WERI-Rb-1 (cell line): ENCODE measurements around the gene ZNF883.

Experiments
- DNase-seq: peaks from one replicate; pipeline ENCODE4 v3.0.0-alpha.2; 2020
- H3K27ac ChIP-seq: fragments of 250-450 bp; sonication (Bioruptor Pico); 2 replicates; pipeline ENCODE4 v1.5.1; 2020; ENCODE audit warnings: mild to moderate bottlenecking, moderate library complexity
- H3K27me3 ChIP-seq: fragments of 250-450 bp; sonication (Bioruptor Pico); 2 replicates; pipeline ENCODE4 v1.5.1; 2021; ENCODE audit warnings: mild to moderate bottlenecking, low read depth, moderate library complexity; ENCODE audit not compliant: insufficient read depth, severe bottlenecking
- H3K36me3 ChIP-seq: fragments of 250-450 bp; sonication (Bioruptor Pico); 2 replicates; pipeline ENCODE4 v1.5.1; 2020; ENCODE audit warnings: mild to moderate bottlenecking, moderate library complexity
- H3K4me3 ChIP-seq: 2 replicates; pipeline ENCODE4 v1.5.1; 2011; ENCODE audit warnings: low read depth, mild to moderate bottlenecking, control low read depth, low read length
- H3K9me3 ChIP-seq: fragments of 250-450 bp; sonication (Bioruptor Pico); 2 replicates; pipeline ENCODE4 v1.5.1; 2021; ENCODE audit warnings: mild to moderate bottlenecking, moderate library complexity; ENCODE audit not compliant: severe bottlenecking
- CTCF ChIP-seq: IDR thresholded peaks from 2 replicates; pipeline ENCODE4 v1.5.1; 2011; ENCODE audit warnings: low read depth, mild to moderate bottlenecking, control low read depth, inconsistent platforms, low read length

Gene ZNF883

GRCh38 chr9:112913326-112913725 is 98.7 kb downstream of the ZNF883 start:
- no peak for DNase-seq
- H3K27ac ChIP-seq, result no peak overlapping the region
- H3K36me3 ChIP-seq, result no peaks in the 10 kb centered on the region
- H3K9me3 ChIP-seq, result peaks cover 6% of the 10 kb centered on the region
- TF ChIP-seq CTCF, result no peak
- no peak overlapping the region for H3K4me3 ChIP-seq
- H3K27me3 ChIP-seq, result peaks cover 8% of the 10 kb centered on the region

- DNase-seq, result no peak
- no peak overlapping the region for H3K4me3 ChIP-seq
- no peaks in the 10 kb centered on the region for H3K36me3 ChIP-seq
- TF ChIP-seq CTCF, result no peak
- H3K27me3 ChIP-seq, result peaks cover 8% of the 10 kb centered on the region
- peaks cover 6% of the 10 kb centered on the region for H3K9me3 ChIP-seq
- no peak overlapping the region for H3K27ac ChIP-seq
These were observed 99.4 kb downstream of the ZNF883 start for GRCh38 chr9:112912636-112913035.

GRCh38 chr9:112911736-112912135 is 100.3 kb downstream of the ZNF883 start:
- peaks cover 6% of the 10 kb centered on the region for H3K9me3 ChIP-seq
- no peak for DNase-seq
- no peak overlapping the region for H3K27ac ChIP-seq
- no peaks in the 10 kb centered on the region for H3K36me3 ChIP-seq
- peaks cover 8% of the 10 kb centered on the region for H3K27me3 ChIP-seq
- no peak overlapping the region for H3K4me3 ChIP-seq
- TF ChIP-seq CTCF, result no peak
